WTC11 (cell line): ENCODE data around the gene PRRX1.

Experiments
- CBFB ChIP-seq: sonication (generic); formaldehyde crosslinking; IDR thresholded peaks from 2 replicates; pipeline ENCODE4 v1.8.1; 2022; ENCODE audit warnings: mild to moderate bottlenecking, low read depth, missing genetic modification reagents
- CTCF ChIP-seq: fragments of 200-600 bp; IDR thresholded peaks from 2 replicates; pipeline ENCODE4 v1.8.0; 2022; ENCODE audit warnings: antibody characterized with exemption
- ELF4 ChIP-seq: sonication (generic); formaldehyde crosslinking; IDR thresholded peaks from 2 replicates; pipeline ENCODE4 v1.8.1; 2022; ENCODE audit warnings: low read depth, mild to moderate bottlenecking, moderate library complexity, missing genetic modification reagents
- FOXJ3 ChIP-seq: sonication (generic); formaldehyde crosslinking; IDR thresholded peaks from 2 replicates; pipeline ENCODE4 v1.9.0; 2021; ENCODE audit warnings: missing genetic modification reagents, mild to moderate bottlenecking, borderline replicate concordance
- FOXK1 ChIP-seq: sonication (generic); formaldehyde crosslinking; IDR thresholded peaks from 2 replicates; pipeline ENCODE4 v1.8.0; 2022; ENCODE audit warnings: mild to moderate bottlenecking, moderate library complexity, missing genetic modification reagents
- HMGXB4 ChIP-seq: sonication (generic); formaldehyde crosslinking; IDR thresholded peaks from 2 replicates; pipeline ENCODE4 v1.8.1; 2023; ENCODE audit warnings: mild to moderate bottlenecking, moderate library complexity, missing genetic modification reagents
- NFYB ChIP-seq: sonication (generic); formaldehyde crosslinking; conservative IDR thresholded peaks from 2 replicates; pipeline ENCODE4 v1.8.0; 2022; ENCODE audit warnings: low read depth, missing genetic modification reagents
- SMAD3 ChIP-seq: sonication (generic); formaldehyde crosslinking; IDR thresholded peaks from 2 replicates; pipeline ENCODE4 v1.8.0; 2022; ENCODE audit warnings: missing genetic modification reagents, mild to moderate bottlenecking, borderline replicate concordance
- SMAD4 ChIP-seq: sonication (generic); formaldehyde crosslinking; IDR thresholded peaks from 2 replicates; pipeline ENCODE4 v1.8.0; 2022; ENCODE audit warnings: mild to moderate bottlenecking, missing genetic modification reagents
- SP1 ChIP-seq: sonication (generic); formaldehyde crosslinking; conservative IDR thresholded peaks from 2 replicates; pipeline ENCODE4 v1.8.1; 2022; ENCODE audit warnings: missing genetic modification reagents
- USF2 ChIP-seq: sonication (generic); formaldehyde crosslinking; IDR thresholded peaks from 2 replicates; pipeline ENCODE4 v1.8.1; 2023; ENCODE audit warnings: mild to moderate bottlenecking, missing genetic modification reagents, moderate library complexity
- ZMAT4 ChIP-seq: fragments of 250-450 bp; sonication (Bioruptor Pico); IDR thresholded peaks from 2 replicates; pipeline ENCODE4 v1.9.0; 2021; ENCODE audit warnings: mild to moderate bottlenecking
- ZNF425 ChIP-seq: fragments of 250-450 bp; sonication (Bioruptor Pico); conservative IDR thresholded peaks from 2 replicates; pipeline ENCODE4 v1.9.0; 2021; ENCODE audit warnings: mild to moderate bottlenecking

GRCh38 chr1:170668209-170669106 lies 4.5 kb downstream of the PRRX1 start:
- no peak for TF ChIP-seq NFYB (CRISPR knock-in tag)
- TF ChIP-seq FOXJ3 = no peak
- no peak for TF ChIP-seq ZNF425 (CRISPR knock-in tag)
- no peak for TF ChIP-seq FOXK1 (CRISPR knock-in tag)
- TF ChIP-seq SMAD3 (CRISPR knock-in tag) = no peak
- TF ChIP-seq ZMAT4 (CRISPR knock-in tag) = no peak
- no peak for TF ChIP-seq CTCF
- TF ChIP-seq USF2 (CRISPR knock-in tag) = no peak
- TF ChIP-seq CBFB (CRISPR knock-in tag) = no peak
- TF ChIP-seq SMAD4 = no peak
- no peak for TF ChIP-seq HMGXB4 (CRISPR knock-in tag)
- TF ChIP-seq SP1 (CRISPR knock-in tag) = no peak
- no peak for TF ChIP-seq ELF4 (CRISPR knock-in tag)
